ENCODE results near the gene CCDC85C. TPM values are rescaled to one million over a fixed set of nuclear protein-coding genes. Genes with fewer than 3 reads are reported as not detected.

Gene CCDC85C
- total and polyA plus RNA-seq, 8 donors, result 10.5 to 28.6 (median 15.9) TPM

DNA sequence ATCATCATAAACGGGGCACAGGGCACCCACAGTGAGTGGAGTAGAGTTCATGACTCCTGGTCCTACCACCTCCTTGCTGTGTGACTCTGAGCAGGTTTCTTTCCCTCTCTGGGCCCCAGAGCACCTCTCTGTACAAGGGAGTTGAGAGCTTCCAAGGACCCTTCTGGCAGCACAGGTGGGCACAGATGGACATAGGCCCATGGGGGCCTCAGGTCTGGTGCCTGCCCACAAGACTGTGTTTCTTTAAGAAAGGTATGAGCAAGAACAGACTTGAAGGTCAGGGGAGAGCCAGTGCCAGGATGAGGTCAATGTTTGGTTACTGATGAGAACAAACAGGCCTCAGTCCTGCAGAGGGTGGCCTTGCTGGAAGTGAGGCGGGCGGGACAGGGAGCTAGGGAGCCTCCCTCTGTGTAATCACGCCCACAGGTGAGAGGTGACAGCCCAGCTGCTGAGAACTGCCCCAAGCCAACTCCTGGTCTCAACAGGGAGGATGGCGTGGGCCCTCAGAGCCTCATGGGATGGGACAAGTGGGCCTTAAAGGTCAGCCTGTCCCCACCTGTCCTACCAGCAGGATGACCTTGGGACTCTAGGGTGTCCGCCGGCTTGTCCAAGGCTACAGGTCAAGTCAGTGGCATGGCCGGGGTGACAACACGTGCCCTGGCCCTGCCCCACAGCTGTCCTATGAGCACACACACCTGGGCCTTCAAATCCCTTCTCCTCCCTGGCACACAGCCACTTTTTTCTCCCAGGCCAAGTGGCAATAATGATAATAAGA lies 49.1 kb downstream of the CCDC85C start:
- intact Hi-C loops (cut with DNase I; ENCODE audit: low total_unique reads), result no loop called here

DNA sequence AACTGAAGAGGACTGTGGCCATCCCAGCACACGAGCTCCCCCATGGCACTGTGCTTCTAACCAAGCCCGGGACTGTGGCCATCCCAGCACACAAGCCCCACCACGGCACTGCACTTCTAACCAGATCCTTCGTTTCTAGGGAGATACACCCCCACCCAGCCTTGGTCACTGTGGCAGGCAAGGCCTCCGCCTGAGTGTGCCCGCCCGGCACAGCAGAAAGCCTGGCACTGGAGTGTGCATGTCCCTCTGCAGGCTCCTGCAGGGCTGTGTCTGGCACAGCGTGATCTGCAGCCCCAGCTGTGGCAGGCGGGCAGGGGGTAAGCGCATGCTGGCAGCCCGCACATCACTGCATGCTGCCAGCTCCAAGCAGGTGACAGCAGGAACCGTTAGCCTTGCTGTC lies 49.8 kb downstream of the CCDC85C start:
- TF ChIP-seq POLR2AphosphoS5 (IDR thresholded peaks at IDR 0.05), result peak; percentile 4 to 69 (median 50)
- TF ChIP-seq, protein P1, sequence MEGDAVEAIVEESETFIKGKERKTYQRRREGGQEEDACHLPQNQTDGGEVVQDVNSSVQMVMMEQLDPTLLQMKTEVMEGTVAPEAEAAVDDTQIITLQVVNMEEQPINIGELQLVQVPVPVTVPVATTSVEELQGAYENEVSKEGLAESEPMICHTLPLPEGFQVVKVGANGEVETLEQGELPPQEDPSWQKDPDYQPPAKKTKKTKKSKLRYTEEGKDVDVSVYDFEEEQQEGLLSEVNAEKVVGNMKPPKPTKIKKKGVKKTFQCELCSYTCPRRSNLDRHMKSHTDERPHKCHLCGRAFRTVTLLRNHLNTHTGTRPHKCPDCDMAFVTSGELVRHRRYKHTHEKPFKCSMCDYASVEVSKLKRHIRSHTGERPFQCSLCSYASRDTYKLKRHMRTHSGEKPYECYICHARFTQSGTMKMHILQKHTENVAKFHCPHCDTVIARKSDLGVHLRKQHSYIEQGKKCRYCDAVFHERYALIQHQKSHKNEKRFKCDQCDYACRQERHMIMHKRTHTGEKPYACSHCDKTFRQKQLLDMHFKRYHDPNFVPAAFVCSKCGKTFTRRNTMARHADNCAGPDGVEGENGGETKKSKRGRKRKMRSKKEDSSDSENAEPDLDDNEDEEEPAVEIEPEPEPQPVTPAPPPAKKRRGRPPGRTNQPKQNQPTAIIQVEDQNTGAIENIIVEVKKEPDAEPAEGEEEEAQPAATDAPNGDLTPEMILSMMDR (IDR thresholded peaks at IDR 0.05), result no peak
- Histone ChIP-seq H3K4me1 (peaks cover 39 to 83% (median 62%) of the 10 kb centered on the region in 4 donors), H3K9me3 (no peaks in the 10 kb centered on the region), H3K36me3 (no peaks in the 10 kb centered on the region), H3K4me3 (peak overlapping the region in 1 of 4 donors; percentile 10), H3K27me3 (no peaks in the 10 kb centered on the region), H3K27ac (peak overlapping the region; percentile 63 to 87 (median 83))
- intact Hi-C loops (cut with DNase I; ENCODE audit: low total_unique reads), result no loop called here
- whole genome bisulfite sequencing, 5 donors, result 21 to 54% (median 38%) methylated on average over 6 to 12 of the region's 12 CpGs
- peak; percentile 76 to 77 for DNase-seq

More for the DNA sequence above, 49.1 kb downstream of the CCDC85C start:
- H3K4me3 ChIP-seq, result no peak overlapping the region
- peak overlapping the region; percentile 63 to 87 (median 83) for H3K27ac ChIP-seq
- peak; percentile 88 to 93 for DNase-seq
- H3K9me3 ChIP-seq, result no peaks in the 10 kb centered on the region
- no peaks in the 10 kb centered on the region for H3K36me3 ChIP-seq
- H3K27me3 ChIP-seq, result no peaks in the 10 kb centered on the region
- 36 to 64% (median 43%) methylated on average over 9 of the region's 9 CpGs for WGBS, 5 donors
- TF ChIP-seq POLR2AphosphoS5 (IDR thresholded peaks at IDR 0.05), result peak in 2 of 3 donors; percentile 64 to 91
- TF ChIP-seq POLR2A (IDR thresholded peaks at IDR 0.05), result no peak
- H3K4me1 ChIP-seq, result peaks cover 45 to 82% (median 64%) of the 10 kb centered on the region in 4 donors

DNA sequence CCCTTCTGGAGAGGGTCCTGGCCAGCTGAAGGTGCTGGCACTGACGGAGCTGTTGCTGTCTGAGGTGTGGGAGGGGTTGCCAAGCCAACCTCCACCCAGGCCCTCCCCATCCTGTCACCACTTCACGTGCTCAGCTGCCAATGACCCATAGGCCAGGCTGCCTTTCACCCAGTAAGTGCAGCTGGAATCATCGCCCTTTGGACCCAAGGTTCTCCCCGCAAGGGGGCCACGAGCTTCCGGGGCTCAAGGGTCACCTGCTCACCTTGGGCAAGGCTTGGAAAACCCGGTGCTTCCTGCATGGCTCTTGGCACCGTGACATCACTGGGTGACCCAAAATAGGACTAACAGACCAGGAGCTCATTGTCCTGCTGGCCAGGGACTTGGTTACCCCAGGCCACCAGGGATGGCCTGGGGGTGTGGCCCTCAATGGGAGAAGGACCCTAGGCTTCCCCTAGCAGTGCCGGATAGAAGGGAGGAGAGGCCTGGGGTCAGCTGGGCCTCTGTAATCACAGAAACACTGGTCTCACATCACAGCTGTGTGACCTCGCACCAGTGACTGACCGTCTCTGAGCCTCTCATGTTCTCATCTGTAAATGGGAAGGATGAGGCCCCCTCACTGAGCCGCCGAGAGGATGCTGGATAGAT lies 51.3 kb downstream of the CCDC85C start:
- 34 to 50% (median 44%) methylated on average over 11 to 13 of the region's 13 CpGs for WGBS, 5 donors
- peaks cover 39 to 90% (median 63%) of the 10 kb centered on the region in 4 donors for H3K4me1 ChIP-seq
- peak overlapping the region; percentile 63 to 87 (median 83) for H3K27ac ChIP-seq

DNA sequence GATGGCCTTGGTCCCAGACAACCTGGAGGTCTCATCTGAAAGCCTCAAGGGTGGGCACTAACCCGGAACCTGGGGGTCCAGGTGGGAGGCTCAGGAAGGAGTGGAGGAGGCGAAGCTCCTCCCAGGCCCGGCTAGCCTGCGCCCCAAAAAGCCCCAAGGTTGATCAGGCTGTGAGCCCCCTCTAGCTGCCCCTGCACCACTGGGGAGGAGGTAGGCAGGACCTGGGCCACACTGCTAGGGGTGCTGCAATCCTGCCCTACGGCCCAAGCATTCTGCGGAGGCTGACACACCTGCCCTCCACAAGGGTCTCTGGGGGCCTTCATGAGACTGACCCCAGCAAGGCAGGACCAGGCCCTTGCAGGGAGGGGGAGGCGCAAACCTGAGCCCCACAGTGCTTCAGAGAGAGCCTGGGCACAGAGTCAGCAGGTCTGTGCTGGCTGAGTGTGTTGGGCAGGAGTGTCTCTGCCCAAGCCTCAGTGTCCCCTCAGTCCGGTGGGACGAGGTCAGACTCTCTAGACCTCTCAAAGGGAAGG lies 51.9 kb downstream of the CCDC85C start:
- no peaks in the 10 kb centered on the region for H3K9me3 ChIP-seq
- peaks cover 39 to 90% (median 63%) of the 10 kb centered on the region in 4 donors for H3K4me1 ChIP-seq
- H3K27ac ChIP-seq, result peak overlapping the region; percentile 63 to 87 (median 83)
- no peaks in the 10 kb centered on the region for H3K36me3 ChIP-seq
- TF ChIP-seq, protein P1 (IDR thresholded peaks at IDR 0.05), result no peak
- TF ChIP-seq POLR2AphosphoS5 (IDR thresholded peaks at IDR 0.05) (no peak), EP300 (IDR thresholded peaks at IDR 0.05) (no peak)
- no peaks in the 10 kb centered on the region for H3K27me3 ChIP-seq
- intact Hi-C loops (cut with DNase I; ENCODE audit: low total_unique reads), result no loop called here
- WGBS, 5 donors, result 67 to 80% (median 68%) methylated on average over 7 to 9 of the region's 9 CpGs
- DNase-seq, result no peak
- no peak overlapping the region for H3K4me3 ChIP-seq

More for the DNA sequence above, 51.3 kb downstream of the CCDC85C start:
- no peaks in the 10 kb centered on the region for H3K27me3 ChIP-seq
- intact Hi-C loops (cut with DNase I; ENCODE audit: low total_unique reads), result no loop called here
- TF ChIP-seq, protein P1 (IDR thresholded peaks at IDR 0.05), result peak in 1 of 7 experiments; percentile 7
- TF ChIP-seq POLR2AphosphoS5 (IDR thresholded peaks at IDR 0.05) (peak in 2 of 3 donors; percentile 72 to 86), POLR2A (IDR thresholded peaks at IDR 0.05) (no peak)
- no peaks in the 10 kb centered on the region for H3K36me3 ChIP-seq
- H3K4me3 ChIP-seq, result no peak overlapping the region
- DNase-seq, result peak; percentile 90 to 94
- H3K9me3 ChIP-seq, result no peaks in the 10 kb centered on the region
